ENCODE measurements around the gene CDCP2.

The CDCP2 gene

GRCh38 chr1:54112705-54113368, 40.0 kb downstream of the CDCP2 start:
- no peak overlapping the region for H3K27ac ChIP-seq (ENCODE audit: low read length)
- no peaks in the 10 kb centered on the region for H3K4me1 ChIP-seq (ENCODE audit: insufficient read depth, low read length)
- no peaks in the 10 kb centered on the region for H3K27me3 ChIP-seq (ENCODE audit: insufficient read depth, low read length, poor library complexity)
- ATAC-seq (ENCODE audit: insufficient read depth, low read depth) (no peak), DNase-seq (no peak)
- no peak overlapping the region for H2AFZ ChIP-seq (ENCODE audit: low read depth, low read length)
- no peaks in the 10 kb centered on the region for H3K9me3 ChIP-seq (ENCODE audit: insufficient read depth, low read length, severe bottlenecking)
- no peaks in the 10 kb centered on the region for H3K36me3 ChIP-seq (ENCODE audit: insufficient read depth, low read length)
- no peak overlapping the region for H3K9ac ChIP-seq (ENCODE audit: low read depth, low read length)
- TF ChIP-seq EZH2 (IDR thresholded peaks at IDR 0.05; ENCODE audit: borderline replicate concordance, low read depth, low read length, severe bottlenecking) (no peak), CTCF (IDR thresholded peaks at IDR 0.05; ENCODE audit: borderline replicate concordance, extremely low read depth, low read length, poor library complexity, severe bottlenecking) (no peak)
- no peaks in the 10 kb centered on the region for H3K79me2 ChIP-seq (ENCODE audit: insufficient read depth, low read length)
- no peaks in the 10 kb centered on the region for H4K20me1 ChIP-seq (ENCODE audit: insufficient read depth, low read length)
- no peak overlapping the region for H3K4me3 ChIP-seq (ENCODE audit: low read depth in 1 of 2, low read length in 2 of 2)
- H3K4me2 ChIP-seq (ENCODE audit: insufficient read depth, low read length), result no peak overlapping the region

- Histone ChIP-seq H3K4me2 (ENCODE audit: insufficient read depth, low read length) (no peak overlapping the region), H3K36me3 (ENCODE audit: insufficient read depth, low read length) (no peaks in the 10 kb centered on the region), H3K79me2 (ENCODE audit: insufficient read depth, low read length) (no peaks in the 10 kb centered on the region), H4K20me1 (ENCODE audit: insufficient read depth, low read length) (no peaks in the 10 kb centered on the region), H3K27me3 (ENCODE audit: insufficient read depth, low read length, poor library complexity) (no peaks in the 10 kb centered on the region), H3K9ac (ENCODE audit: low read depth, low read length) (no peak overlapping the region), H3K4me3 (ENCODE audit: low read depth in 1 of 2, low read length in 2 of 2) (no peak overlapping the region), H3K4me1 (ENCODE audit: insufficient read depth, low read length) (no peaks in the 10 kb centered on the region), H2AFZ (ENCODE audit: low read depth, low read length) (no peak overlapping the region), H3K27ac (ENCODE audit: low read length) (no peak overlapping the region), H3K9me3 (ENCODE audit: insufficient read depth, low read length, severe bottlenecking) (no peaks in the 10 kb centered on the region)
- DNase-seq, result no peak
- TF ChIP-seq EZH2 (IDR thresholded peaks at IDR 0.05; ENCODE audit: borderline replicate concordance, low read depth, low read length, severe bottlenecking) (no peak), CTCF (IDR thresholded peaks at IDR 0.05; ENCODE audit: borderline replicate concordance, extremely low read depth, low read length, poor library complexity, severe bottlenecking) (no peak)
- ATAC-seq (ENCODE audit: insufficient read depth, low read depth), result no peak
Measured at GRCh38 chr1:54112027-54112426, 40.8 kb downstream of the CDCP2 start.

- H3K9ac ChIP-seq (ENCODE audit: low read depth, low read length), result no peak overlapping the region
- no peaks in the 10 kb centered on the region for H3K9me3 ChIP-seq (ENCODE audit: insufficient read depth, low read length, severe bottlenecking)
- H3K27ac ChIP-seq (ENCODE audit: low read length), result no peak overlapping the region
- no peaks in the 10 kb centered on the region for H3K27me3 ChIP-seq (ENCODE audit: insufficient read depth, low read length, poor library complexity)
- no peaks in the 10 kb centered on the region for H4K20me1 ChIP-seq (ENCODE audit: insufficient read depth, low read length)
- H3K4me2 ChIP-seq (ENCODE audit: insufficient read depth, low read length), result no peak overlapping the region
- TF ChIP-seq CTCF (IDR thresholded peaks at IDR 0.05; ENCODE audit: borderline replicate concordance, extremely low read depth, low read length, poor library complexity, severe bottlenecking) (no peak), EZH2 (IDR thresholded peaks at IDR 0.05; ENCODE audit: borderline replicate concordance, low read depth, low read length, severe bottlenecking) (no peak)
- no peak overlapping the region for H2AFZ ChIP-seq (ENCODE audit: low read depth, low read length)
- ATAC-seq (ENCODE audit: insufficient read depth, low read depth) (no peak), DNase-seq (no peak)
- no peaks in the 10 kb centered on the region for H3K79me2 ChIP-seq (ENCODE audit: insufficient read depth, low read length)
- H3K4me1 ChIP-seq (ENCODE audit: insufficient read depth, low read length), result no peaks in the 10 kb centered on the region
- no peaks in the 10 kb centered on the region for H3K36me3 ChIP-seq (ENCODE audit: insufficient read depth, low read length)
- H3K4me3 ChIP-seq (ENCODE audit: low read depth in 1 of 2, low read length in 2 of 2), result no peak overlapping the region
Measured at GRCh38 chr1:54111624-54112023, 41.2 kb downstream of the CDCP2 start.
